Ectodermal cell (in vitro differentiated cells): Measurements from ENCODE around the gene PLCH2.

Experiments used
- H3K27ac ChIP-seq: 2 replicates; pipeline ENCODE4 v1.7.0; 2013; ENCODE audit warnings: mild to moderate bottlenecking, low read depth, low read length; ENCODE audit not compliant: insufficient read depth, poor library complexity, severe bottlenecking
- H3K27me3 ChIP-seq: 2 replicates; pipeline ENCODE4 v1.7.0; 2013; ENCODE audit warnings: mild to moderate bottlenecking, low read length; ENCODE audit not compliant: insufficient read depth, control insufficient read depth, poor library complexity, severe bottlenecking
- H3K36me3 ChIP-seq: one replicate; pipeline ENCODE4 v1.7.0; 2013; ENCODE audit warnings: low read length; ENCODE audit not compliant: control insufficient read depth, insufficient read depth
- H3K4me1 ChIP-seq: one replicate; pipeline ENCODE4 v1.7.0; 2013; ENCODE audit warnings: low read length; ENCODE audit not compliant: control insufficient read depth, insufficient read depth
- H3K4me3 ChIP-seq: 2 replicates; pipeline ENCODE4 v1.7.0; 2013; ENCODE audit warnings: low read depth, low read length, control low read depth; ENCODE audit not compliant: insufficient read depth
- H3K9me3 ChIP-seq: 2 replicates; pipeline ENCODE4 v1.7.0; 2013; ENCODE audit warnings: mild to moderate bottlenecking, low read length, moderate library complexity; ENCODE audit not compliant: control insufficient read depth
- WGBS, 2 experiments: methylation state at CpG; one replicate each; pipeline ENCODE4 v1.1.7; 2013; ENCODE audit warnings: missing lambda C conversion rate in 2 of 2; 5-methylcytosine and 5-hydroxymethylcytosine counted together

The PLCH2 gene

DNA sequence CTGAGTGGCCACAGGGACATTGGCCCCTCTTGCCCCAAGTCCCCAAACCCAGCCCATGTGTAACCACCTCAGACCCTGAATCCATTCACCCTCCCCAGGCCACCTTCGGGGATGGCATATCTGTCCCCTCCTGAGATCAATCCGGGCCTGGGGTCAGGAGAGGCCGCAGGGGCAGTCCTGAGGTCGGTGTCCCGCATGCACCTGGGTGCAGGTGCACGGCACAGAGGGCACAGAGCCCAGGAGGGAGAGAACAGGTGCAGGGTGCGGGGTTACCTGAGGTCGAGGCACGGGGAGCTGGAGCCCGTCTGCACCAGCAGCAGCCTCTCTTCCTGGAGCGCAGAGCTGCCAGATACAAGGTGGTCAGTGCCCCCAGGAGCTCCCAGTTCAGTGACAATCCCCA lies 33.5 kb downstream of the PLCH2 start:
- Histone ChIP-seq H3K9me3 (no peaks in the 10 kb centered on the region), H3K36me3 (peaks cover 37% of the 10 kb centered on the region), H3K4me3 (no peak overlapping the region), H3K27me3 (no peaks in the 10 kb centered on the region), H3K27ac (no peak overlapping the region), H3K4me1 (peaks cover 5% of the 10 kb centered on the region)
- 95 to 97% methylated on average over 11 of the region's 11 CpGs for WGBS, 2 experiments

GRCh38 chr1:2510366-2511155 lies 34.5 kb downstream of the PLCH2 start:
- H3K36me3 ChIP-seq = peaks cover 40% of the 10 kb centered on the region
- H3K4me1 ChIP-seq = peaks cover 5% of the 10 kb centered on the region
- H3K27me3 ChIP-seq = no peaks in the 10 kb centered on the region
- H3K27ac ChIP-seq = no peak overlapping the region
- 93 to 94% methylated on average over 27 of the region's 27 CpGs for WGBS, 2 experiments
- H3K4me3 ChIP-seq = no peak overlapping the region
- H3K9me3 ChIP-seq = no peaks in the 10 kb centered on the region

DNA sequence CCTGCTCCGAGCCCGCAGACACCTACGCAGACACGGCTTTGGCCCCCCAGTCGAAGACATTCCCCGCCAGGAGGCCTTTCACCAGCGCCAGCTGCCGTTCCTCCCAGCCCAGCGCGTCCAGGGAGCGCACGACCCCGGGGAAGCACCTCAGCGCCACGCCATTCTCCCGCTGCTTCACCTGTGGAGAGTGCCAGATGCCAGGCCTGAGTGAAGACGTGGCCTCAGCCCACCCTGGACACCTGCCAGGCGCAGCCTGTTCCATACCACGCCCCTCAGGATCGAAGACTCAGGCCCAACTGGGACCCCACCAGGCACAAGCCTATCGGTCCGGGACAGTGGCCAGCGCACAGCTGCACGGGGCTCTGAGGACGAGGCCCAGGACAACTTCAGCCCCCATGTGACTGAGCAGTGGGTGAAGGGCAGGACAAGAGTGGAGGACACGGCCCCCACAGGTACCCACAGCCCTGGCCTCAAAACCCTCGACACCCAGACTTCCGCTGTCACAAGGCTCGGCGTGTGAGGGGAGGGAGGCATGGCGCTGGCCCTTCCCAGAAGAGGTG lies 36.9 kb downstream of the PLCH2 start:
- WGBS, 2 experiments = 94% methylated on average over 31 of the region's 31 CpGs
- Histone ChIP-seq H3K4me3 (no peak overlapping the region), H3K4me1 (no peaks in the 10 kb centered on the region), H3K27me3 (no peaks in the 10 kb centered on the region), H3K36me3 (peaks cover 51% of the 10 kb centered on the region), H3K27ac (no peak overlapping the region), H3K9me3 (no peaks in the 10 kb centered on the region)

DNA sequence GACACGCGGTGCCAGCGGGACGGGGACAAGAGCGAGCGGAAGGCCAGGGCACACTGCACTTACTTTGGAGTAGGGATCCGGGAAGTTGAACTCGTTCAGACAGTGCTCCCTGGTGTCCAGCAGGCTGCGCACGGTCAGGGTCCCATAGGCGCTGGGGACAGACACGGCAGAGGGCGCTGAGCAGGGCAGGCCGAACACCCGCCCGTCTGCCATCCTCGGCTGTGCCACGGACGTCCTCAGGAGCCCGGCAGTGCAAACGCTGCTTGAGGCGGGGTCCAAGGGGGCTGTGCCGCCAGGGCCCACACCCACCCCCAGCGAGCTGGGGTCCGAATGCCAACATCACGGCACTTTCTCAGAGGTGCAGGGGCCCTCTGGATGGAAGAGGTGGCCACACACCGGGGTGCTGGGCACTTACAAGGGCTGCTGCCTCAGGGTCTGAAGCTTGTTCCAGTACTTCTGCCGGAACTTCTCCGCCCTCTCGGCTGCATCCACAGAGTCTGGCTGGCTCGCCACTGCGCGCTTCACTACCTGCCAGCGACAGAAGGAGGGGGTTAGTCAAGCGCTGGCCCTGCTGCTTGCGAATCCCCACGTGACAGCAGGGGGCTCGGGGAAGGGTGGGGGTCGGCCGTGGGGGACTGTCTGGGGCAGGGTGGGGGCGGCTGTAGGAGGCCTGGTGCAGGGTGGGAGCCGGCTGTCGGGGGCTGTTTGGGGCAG lies 38.0 kb downstream of the PLCH2 start:
- Histone ChIP-seq H3K27ac (no peak overlapping the region), H3K9me3 (no peaks in the 10 kb centered on the region), H3K36me3 (peaks cover 60% of the 10 kb centered on the region), H3K27me3 (no peaks in the 10 kb centered on the region), H3K4me1 (no peaks in the 10 kb centered on the region), H3K4me3 (no peak overlapping the region)
- WGBS, 2 experiments = 96 to 97% methylated on average over 43 of the region's 43 CpGs

GRCh38 chr1:2514863-2515762 lies 39.0 kb downstream of the PLCH2 start:
- Histone ChIP-seq H3K27me3 (no peaks in the 10 kb centered on the region), H3K4me1 (no peaks in the 10 kb centered on the region), H3K27ac (no peak overlapping the region), H3K9me3 (no peaks in the 10 kb centered on the region), H3K4me3 (no peak overlapping the region), H3K36me3 (peaks cover 62% of the 10 kb centered on the region)
- WGBS, 2 experiments = 93 to 94% methylated on average over 45 of the region's 45 CpGs

- Histone ChIP-seq H3K4me3 (no peak overlapping the region), H3K36me3 (peaks cover 61% of the 10 kb centered on the region), H3K27me3 (no peaks in the 10 kb centered on the region), H3K27ac (no peak overlapping the region), H3K4me1 (no peaks in the 10 kb centered on the region), H3K9me3 (no peaks in the 10 kb centered on the region)
- 94 to 95% methylated on average over 11 of the region's 11 CpGs for WGBS, 2 experiments
Observed at GRCh38 chr1:2515763-2516080, 39.6 kb downstream of the PLCH2 start.

DNA sequence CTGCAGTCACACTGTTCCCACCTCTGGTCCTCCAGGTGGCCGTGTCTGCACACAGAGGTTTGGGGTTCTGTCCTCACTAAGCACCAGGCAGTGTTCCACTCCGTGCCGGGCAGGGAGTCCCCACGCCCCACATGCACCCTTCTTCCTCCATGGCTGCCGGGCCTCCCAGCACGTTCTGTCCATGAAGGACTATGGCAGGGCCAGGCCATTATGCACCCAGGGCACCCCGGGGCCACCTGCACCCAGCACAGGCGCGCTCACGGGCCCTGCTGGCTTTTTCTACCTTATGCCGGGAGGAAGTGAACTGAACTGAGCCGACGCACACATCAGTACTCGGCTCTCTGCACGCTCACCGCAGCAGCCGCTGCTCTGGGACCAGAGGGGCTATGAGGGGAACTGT lies 40.0 kb downstream of the PLCH2 start:
- H3K27ac ChIP-seq = no peak overlapping the region

DNA sequence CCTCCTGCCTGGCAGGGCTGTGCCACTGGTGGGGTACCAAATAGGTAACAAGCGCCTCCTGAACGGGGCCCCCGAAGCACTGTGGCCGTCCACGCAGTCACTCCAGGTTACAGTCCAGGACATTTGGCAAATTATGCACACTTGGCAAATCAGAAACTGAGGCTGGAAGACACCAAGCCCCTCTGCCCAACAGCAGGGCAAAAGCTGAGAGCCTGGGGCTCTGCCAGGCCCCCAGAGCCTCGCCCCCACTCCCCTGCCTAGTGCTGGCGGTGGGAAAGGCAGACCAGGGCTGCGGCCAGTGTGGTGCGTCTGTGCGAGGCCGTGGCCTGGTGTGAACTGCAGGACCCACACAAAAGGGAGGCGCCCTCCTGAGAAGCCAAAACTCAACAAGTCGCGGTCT lies 40.9 kb downstream of the PLCH2 start:
- no peaks in the 10 kb centered on the region for H3K4me1 ChIP-seq
- H3K27me3 ChIP-seq = no peaks in the 10 kb centered on the region
- WGBS, 2 experiments = 96% methylated on average over 14 of the region's 14 CpGs
- H3K36me3 ChIP-seq = peaks cover 61% of the 10 kb centered on the region
- no peak overlapping the region for H3K27ac ChIP-seq
- no peak overlapping the region for H3K4me3 ChIP-seq
- H3K9me3 ChIP-seq = no peaks in the 10 kb centered on the region

More for the DNA sequence above, 40.0 kb downstream of the PLCH2 start:
- Histone ChIP-seq H3K27me3 (no peaks in the 10 kb centered on the region), H3K36me3 (peaks cover 61% of the 10 kb centered on the region), H3K4me3 (no peak overlapping the region), H3K9me3 (no peaks in the 10 kb centered on the region), H3K4me1 (no peaks in the 10 kb centered on the region)
- 92 to 94% methylated on average over 17 of the region's 17 CpGs for WGBS, 2 experiments

DNA sequence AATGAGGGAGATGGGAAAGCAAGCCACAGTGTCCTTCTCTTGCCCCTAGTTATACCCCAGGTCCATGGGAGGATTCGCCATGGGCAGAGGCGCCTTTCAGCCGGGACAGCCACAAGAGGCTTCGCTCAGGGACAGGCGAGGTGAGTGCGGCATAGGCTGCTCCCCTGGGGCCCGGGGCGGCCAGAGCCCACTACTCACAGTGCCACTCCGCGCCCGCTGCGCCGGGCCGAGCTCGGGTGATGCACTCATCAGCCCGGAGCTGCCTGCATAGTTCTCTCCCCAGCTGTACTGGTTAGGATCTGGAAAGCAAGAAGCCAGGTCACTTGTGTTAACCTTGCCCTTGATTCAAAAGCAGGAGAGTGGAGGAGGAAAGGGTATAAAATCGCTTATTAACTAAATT lies 41.9 kb downstream of the PLCH2 start:
- Histone ChIP-seq H3K36me3 (peaks cover 57% of the 10 kb centered on the region), H3K9me3 (no peaks in the 10 kb centered on the region), H3K27ac (no peak overlapping the region), H3K4me3 (no peak overlapping the region), H3K4me1 (no peaks in the 10 kb centered on the region), H3K27me3 (no peaks in the 10 kb centered on the region)
- WGBS, 2 experiments = 96 to 97% methylated on average over 17 of the region's 17 CpGs

GRCh38 chr1:2518528-2518927 lies 42.4 kb downstream of the PLCH2 start:
- peaks cover 55% of the 10 kb centered on the region for H3K36me3 ChIP-seq
- H3K27ac ChIP-seq = no peak overlapping the region
- H3K27me3 ChIP-seq = no peaks in the 10 kb centered on the region
- WGBS, 2 experiments = 96% methylated on average over 26 of the region's 26 CpGs
- no peak overlapping the region for H3K4me3 ChIP-seq
- H3K4me1 ChIP-seq = no peaks in the 10 kb centered on the region
- no peaks in the 10 kb centered on the region for H3K9me3 ChIP-seq
